Measurements from ENCODE around the gene TXNDC16.

GRCh38 chr14:52464175-52464574 lies 88.1 kb downstream of the TXNDC16 start:
- TF ChIP-seq, protein P1, sequence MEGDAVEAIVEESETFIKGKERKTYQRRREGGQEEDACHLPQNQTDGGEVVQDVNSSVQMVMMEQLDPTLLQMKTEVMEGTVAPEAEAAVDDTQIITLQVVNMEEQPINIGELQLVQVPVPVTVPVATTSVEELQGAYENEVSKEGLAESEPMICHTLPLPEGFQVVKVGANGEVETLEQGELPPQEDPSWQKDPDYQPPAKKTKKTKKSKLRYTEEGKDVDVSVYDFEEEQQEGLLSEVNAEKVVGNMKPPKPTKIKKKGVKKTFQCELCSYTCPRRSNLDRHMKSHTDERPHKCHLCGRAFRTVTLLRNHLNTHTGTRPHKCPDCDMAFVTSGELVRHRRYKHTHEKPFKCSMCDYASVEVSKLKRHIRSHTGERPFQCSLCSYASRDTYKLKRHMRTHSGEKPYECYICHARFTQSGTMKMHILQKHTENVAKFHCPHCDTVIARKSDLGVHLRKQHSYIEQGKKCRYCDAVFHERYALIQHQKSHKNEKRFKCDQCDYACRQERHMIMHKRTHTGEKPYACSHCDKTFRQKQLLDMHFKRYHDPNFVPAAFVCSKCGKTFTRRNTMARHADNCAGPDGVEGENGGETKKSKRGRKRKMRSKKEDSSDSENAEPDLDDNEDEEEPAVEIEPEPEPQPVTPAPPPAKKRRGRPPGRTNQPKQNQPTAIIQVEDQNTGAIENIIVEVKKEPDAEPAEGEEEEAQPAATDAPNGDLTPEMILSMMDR (IDR thresholded peaks at IDR 0.05), result no peak
- TF ChIP-seq ZFX (IDR thresholded peaks at IDR 0.05; ENCODE audit: borderline replicate concordance), result no peak
